HG03095 (cell line): ENCODE measurements around the gene KIAA1755.

Source experiments
- ATAC-seq: cut with Tn5 transposase; IDR thresholded peaks from one replicate; pipeline ENCODE4 v1.9.1; 2021; ENCODE audit warnings: moderate library complexity; ENCODE audit not compliant: unreplicated experiment

KIAA1755 gene

GRCh38 chr20:38245753-38246152 is 14.8 kb downstream of the KIAA1755 start:
- no peak for ATAC-seq

GRCh38 chr20:38243709-38244020 is 16.9 kb downstream of the KIAA1755 start:
- ATAC-seq = no peak

- ATAC-seq = no peak
Measured at GRCh38 chr20:38242848-38243708, 17.5 kb downstream of the KIAA1755 start.

- no peak for ATAC-seq
Measured at GRCh38 chr20:38241201-38241600, 19.3 kb downstream of the KIAA1755 start.

- ATAC-seq = no peak
Measured at GRCh38 chr20:38239441-38239840, 21.1 kb downstream of the KIAA1755 start.

- ATAC-seq = no peak
Measured at GRCh38 chr20:38238829-38239228, 21.7 kb downstream of the KIAA1755 start.

- ATAC-seq = no peak
Measured at GRCh38 chr20:38237381-38237780, 23.2 kb downstream of the KIAA1755 start.

- ATAC-seq = no peak
Measured at GRCh38 chr20:38231531-38232121, 28.9 kb downstream of the KIAA1755 start.

GRCh38 chr20:38230957-38231526 is 29.5 kb downstream of the KIAA1755 start:
- ATAC-seq = no peak

- ATAC-seq = no peak
Measured at GRCh38 chr20:38230253-38230551, 30.3 kb downstream of the KIAA1755 start.

- ATAC-seq = no peak
Measured at GRCh38 chr20:38229376-38230252, 30.9 kb downstream of the KIAA1755 start.

GRCh38 chr20:38228436-38228835 is 32.1 kb downstream of the KIAA1755 start:
- no peak for ATAC-seq

GRCh38 chr20:38227420-38228360 is 32.8 kb downstream of the KIAA1755 start:
- ATAC-seq = no peak

GRCh38 chr20:38226553-38226952 is 34.0 kb downstream of the KIAA1755 start:
- no peak for ATAC-seq

- ATAC-seq = no peak
Measured at GRCh38 chr20:38225900-38226263, 34.7 kb downstream of the KIAA1755 start.

GRCh38 chr20:38225240-38225899 is 35.2 kb downstream of the KIAA1755 start:
- ATAC-seq = no peak

- no peak for ATAC-seq
Measured at GRCh38 chr20:38224531-38224930, 36.0 kb downstream of the KIAA1755 start.

- ATAC-seq = no peak
Measured at GRCh38 chr20:38223743-38224100, 36.8 kb downstream of the KIAA1755 start.

- no peak for ATAC-seq
Measured at GRCh38 chr20:38222923-38223742, 37.4 kb downstream of the KIAA1755 start.
